Osteocyte (in vitro differentiated cells): ENCODE data around the gene AKAP6. TPM values are rescaled to one million over a fixed set of nuclear protein-coding genes. Genes with fewer than 3 reads are reported as not detected.
"Not testable (repeated sequence)": the region's sequence is repeated elsewhere in the genome, so short reads cannot be mapped to it uniquely, and the experiment has no call there.

Experiments
- DNase-seq: peaks from one replicate; pipeline ENCODE4 v3.0.0; 2021; ENCODE audit warnings: mixed read lengths; ENCODE audit not compliant: unreplicated experiment; ENCODE audit errors: extremely low spot score
- H3K27ac Mint-ChIP-seq: one replicate; pipeline ENCODE4 v1.8.0; 2021; ENCODE audit warnings: mild to moderate bottlenecking, mixed read lengths; ENCODE audit not compliant: unreplicated experiment
- H3K27me3 Mint-ChIP-seq: one replicate; pipeline ENCODE4 v1.8.0; 2021; ENCODE audit warnings: mixed read lengths; ENCODE audit not compliant: unreplicated experiment
- H3K36me3 Mint-ChIP-seq: one replicate; pipeline ENCODE4 v1.8.0; 2021; ENCODE audit warnings: mixed read lengths; ENCODE audit not compliant: unreplicated experiment
- H3K4me1 Mint-ChIP-seq: one replicate; pipeline ENCODE4 v1.8.0; 2021; ENCODE audit warnings: mixed read lengths; ENCODE audit not compliant: unreplicated experiment
- H3K4me3 Mint-ChIP-seq: one replicate; pipeline ENCODE4 v1.8.0; 2021; ENCODE audit warnings: mild to moderate bottlenecking, moderate library complexity, mixed read lengths; ENCODE audit not compliant: unreplicated experiment
- H3K9me3 Mint-ChIP-seq: one replicate; pipeline ENCODE4 v1.8.0; 2021; ENCODE audit warnings: mixed read lengths; ENCODE audit not compliant: unreplicated experiment
- CTCF ChIP-seq: fragments of 200-600 bp; sonication (generic); IDR thresholded peaks from 2 replicates; pipeline ENCODE4 v1.5.0; 2021; ENCODE audit warnings: antibody characterized with exemption, mild to moderate bottlenecking, moderate library complexity
- total RNA-seq: library from RNA; stranded (reverse); gene quantifications from 2 replicates; pipeline ENCODE4 v1.2.1, GENCODE V29; 2021

Gene AKAP6
- total RNA-seq, 1 donor from 2014 or later = 4.1 TPM

GRCh38 chr14:32784405-32784804 is 455.3 kb downstream of the AKAP6 start:
- no peak for TF ChIP-seq CTCF
- no peak overlapping the region for H3K27ac Mint-ChIP-seq
- H3K4me1 Mint-ChIP-seq = no peaks in the 10 kb centered on the region
- H3K4me3 Mint-ChIP-seq = no peak overlapping the region
- H3K27me3 Mint-ChIP-seq = no peaks in the 10 kb centered on the region
- H3K36me3 Mint-ChIP-seq = no peaks in the 10 kb centered on the region
- no peaks in the 10 kb centered on the region for H3K9me3 Mint-ChIP-seq
- DNase-seq = no peak

DNA sequence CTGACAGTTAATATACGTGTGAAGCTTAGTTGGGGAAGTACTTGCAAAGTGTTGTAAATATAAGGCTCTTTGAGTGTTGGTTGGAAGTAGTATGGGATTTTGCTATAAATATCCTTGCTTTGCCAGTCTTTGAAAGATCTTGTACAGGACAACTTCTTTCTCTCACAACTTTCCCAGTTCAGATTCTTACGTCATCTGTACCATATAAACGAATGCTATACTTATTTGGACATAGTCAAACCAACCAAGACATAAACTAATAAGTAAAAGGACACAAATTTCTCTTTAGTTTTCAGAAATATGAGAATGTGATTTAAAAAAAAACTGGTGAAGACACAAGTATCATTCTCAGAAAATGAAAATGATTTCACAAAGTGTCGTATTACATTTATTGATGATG is 456.5 kb downstream of the AKAP6 start:
- Mint-ChIP-seq H3K27ac (no peak overlapping the region), H3K4me3 (no peak overlapping the region), H3K27me3 (no peaks in the 10 kb centered on the region), H3K36me3 (no peaks in the 10 kb centered on the region), H3K4me1 (no peaks in the 10 kb centered on the region), H3K9me3 (no peaks in the 10 kb centered on the region)
- TF ChIP-seq CTCF = no peak
- DNase-seq = no peak

- Mint-ChIP-seq H3K4me1 (no peaks in the 10 kb centered on the region), H3K4me3 (no peak overlapping the region), H3K27me3 (no peaks in the 10 kb centered on the region), H3K36me3 (no peaks in the 10 kb centered on the region), H3K9me3 (peaks cover 3% of the 10 kb centered on the region), H3K27ac (no peak overlapping the region)
- no peak for DNase-seq
- TF ChIP-seq CTCF = no peak
Observed at GRCh38 chr14:32786886-32787285, 457.8 kb downstream of the AKAP6 start.

- not testable (repeated sequence) for H3K4me1 Mint-ChIP-seq, H3K27ac Mint-ChIP-seq, DNase-seq, H3K4me3 Mint-ChIP-seq, H3K36me3 Mint-ChIP-seq
- Mint-ChIP-seq H3K27me3 (peaks cover 10% of the 10 kb centered on the region), H3K9me3 (peaks cover 21% of the 10 kb centered on the region)
Observed at GRCh38 chr14:32793033-32793432, 463.9 kb downstream of the AKAP6 start.

GRCh38 chr14:32800320-32800719 is 471.2 kb downstream of the AKAP6 start:
- Mint-ChIP-seq H3K9me3 (peaks cover 39% of the 10 kb centered on the region), H3K27me3 (no peaks in the 10 kb centered on the region), H3K4me3 (no peak overlapping the region)

More at GRCh38 chr14:32800320-32800719, 471.2 kb downstream of the AKAP6 start:
- Mint-ChIP-seq H3K27ac (no peak overlapping the region), H3K36me3 (peaks cover 3% of the 10 kb centered on the region), H3K4me1 (no peaks in the 10 kb centered on the region)
- no peak for TF ChIP-seq CTCF
- DNase-seq = no peak
